ENCODE measurements around the gene RABGAP1L. TPM values are rescaled to one million over a fixed set of nuclear protein-coding genes. Genes with fewer than 3 reads are reported as not detected.

Gene RABGAP1L
- total RNA-seq, 4 donors from 2014 or later: 42.4 to 74.5 (median 49.1) TPM

- 50 to 56% methylated on average over 2 of the region's 2 CpGs for WGBS, 2 donors
- H3K9me3 ChIP-seq: no peaks in the 10 kb centered on the region
Observed at GRCh38 chr1:174746024-174746808, 586.9 kb downstream of the RABGAP1L start.

GRCh38 chr1:174747613-174748012, 588.3 kb downstream of the RABGAP1L start:
- H3K9me3 ChIP-seq: no peaks in the 10 kb centered on the region
- TF ChIP-seq EP300 (IDR thresholded peaks at IDR 0.05) (no peak), POLR2A (IDR thresholded peaks at IDR 0.05) (no peak)
- TF ChIP-seq, protein P1, sequence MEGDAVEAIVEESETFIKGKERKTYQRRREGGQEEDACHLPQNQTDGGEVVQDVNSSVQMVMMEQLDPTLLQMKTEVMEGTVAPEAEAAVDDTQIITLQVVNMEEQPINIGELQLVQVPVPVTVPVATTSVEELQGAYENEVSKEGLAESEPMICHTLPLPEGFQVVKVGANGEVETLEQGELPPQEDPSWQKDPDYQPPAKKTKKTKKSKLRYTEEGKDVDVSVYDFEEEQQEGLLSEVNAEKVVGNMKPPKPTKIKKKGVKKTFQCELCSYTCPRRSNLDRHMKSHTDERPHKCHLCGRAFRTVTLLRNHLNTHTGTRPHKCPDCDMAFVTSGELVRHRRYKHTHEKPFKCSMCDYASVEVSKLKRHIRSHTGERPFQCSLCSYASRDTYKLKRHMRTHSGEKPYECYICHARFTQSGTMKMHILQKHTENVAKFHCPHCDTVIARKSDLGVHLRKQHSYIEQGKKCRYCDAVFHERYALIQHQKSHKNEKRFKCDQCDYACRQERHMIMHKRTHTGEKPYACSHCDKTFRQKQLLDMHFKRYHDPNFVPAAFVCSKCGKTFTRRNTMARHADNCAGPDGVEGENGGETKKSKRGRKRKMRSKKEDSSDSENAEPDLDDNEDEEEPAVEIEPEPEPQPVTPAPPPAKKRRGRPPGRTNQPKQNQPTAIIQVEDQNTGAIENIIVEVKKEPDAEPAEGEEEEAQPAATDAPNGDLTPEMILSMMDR (IDR thresholded peaks at IDR 0.05): no peak
- no peaks in the 10 kb centered on the region for H3K27me3 ChIP-seq
- H3K4me1 ChIP-seq: no peaks in the 10 kb centered on the region
- no peak for DNase-seq (ENCODE audit: low spot score in 2 of 2)
- H3K4me3 ChIP-seq: no peak overlapping the region
- no peaks in the 10 kb centered on the region for H3K36me3 ChIP-seq
- H3K27ac ChIP-seq: no peak overlapping the region

More at GRCh38 chr1:174746024-174746808, 586.9 kb downstream of the RABGAP1L start:
- H3K4me3 ChIP-seq: no peak overlapping the region
- no peaks in the 10 kb centered on the region for H3K27me3 ChIP-seq
- no peaks in the 10 kb centered on the region for H3K4me1 ChIP-seq
- no peaks in the 10 kb centered on the region for H3K36me3 ChIP-seq
- TF ChIP-seq EP300 (IDR thresholded peaks at IDR 0.05): no peak
- TF ChIP-seq, protein P1 (IDR thresholded peaks at IDR 0.05): no peak
- no peak for TF ChIP-seq POLR2A (IDR thresholded peaks at IDR 0.05)
- H3K27ac ChIP-seq: no peak overlapping the region
- DNase-seq (ENCODE audit: low spot score in 2 of 2): no peak

DNA sequence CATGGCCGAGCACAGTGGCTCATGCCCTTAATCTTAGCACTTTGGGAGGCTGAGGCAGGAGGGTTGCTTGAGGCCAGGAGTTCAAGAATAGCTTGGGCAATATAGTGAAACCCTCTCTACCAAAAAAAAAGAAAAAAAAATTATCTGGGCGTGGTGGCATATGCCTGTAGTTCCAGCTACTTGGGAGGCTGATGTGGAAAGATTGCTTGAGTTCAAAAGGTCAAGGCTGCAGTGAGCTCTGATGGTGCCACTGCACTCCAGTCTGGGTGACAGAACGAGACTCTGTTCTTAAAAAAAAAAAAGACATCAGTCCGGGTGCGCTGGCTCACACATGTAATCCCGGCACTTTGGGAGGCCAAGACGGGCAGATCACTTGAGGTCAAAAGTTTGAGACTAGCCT, 589.3 kb downstream of the RABGAP1L start:
- DNase-seq (ENCODE audit: low spot score in 2 of 2): no peak
- no peaks in the 10 kb centered on the region for H3K4me1 ChIP-seq
- no peak overlapping the region for H3K27ac ChIP-seq
- no peaks in the 10 kb centered on the region for H3K27me3 ChIP-seq
- WGBS, 2 donors: 85 to 88% methylated on average over 7 of the region's 7 CpGs
- H3K4me3 ChIP-seq: no peak overlapping the region
- TF ChIP-seq, protein P1 (IDR thresholded peaks at IDR 0.05): no peak
- TF ChIP-seq EP300 (IDR thresholded peaks at IDR 0.05) (no peak), POLR2A (IDR thresholded peaks at IDR 0.05) (no peak)
- no peaks in the 10 kb centered on the region for H3K36me3 ChIP-seq
- H3K9me3 ChIP-seq: no peaks in the 10 kb centered on the region

- no peaks in the 10 kb centered on the region for H3K36me3 ChIP-seq
- no peaks in the 10 kb centered on the region for H3K4me1 ChIP-seq
- H3K9me3 ChIP-seq: no peaks in the 10 kb centered on the region
- no peak overlapping the region for H3K4me3 ChIP-seq
- TF ChIP-seq, protein P1 (IDR thresholded peaks at IDR 0.05): no peak
- no peak for TF ChIP-seq POLR2A (IDR thresholded peaks at IDR 0.05)
- TF ChIP-seq EP300 (IDR thresholded peaks at IDR 0.05): no peak
- WGBS, 2 donors: 86 to 90% methylated on average over 1 of the region's 1 CpG
- no peak for DNase-seq (ENCODE audit: low spot score in 2 of 2)
- H3K27ac ChIP-seq: no peak overlapping the region
- H3K27me3 ChIP-seq: no peaks in the 10 kb centered on the region
Observed at GRCh38 chr1:174753131-174753530, 593.8 kb downstream of the RABGAP1L start.

DNA sequence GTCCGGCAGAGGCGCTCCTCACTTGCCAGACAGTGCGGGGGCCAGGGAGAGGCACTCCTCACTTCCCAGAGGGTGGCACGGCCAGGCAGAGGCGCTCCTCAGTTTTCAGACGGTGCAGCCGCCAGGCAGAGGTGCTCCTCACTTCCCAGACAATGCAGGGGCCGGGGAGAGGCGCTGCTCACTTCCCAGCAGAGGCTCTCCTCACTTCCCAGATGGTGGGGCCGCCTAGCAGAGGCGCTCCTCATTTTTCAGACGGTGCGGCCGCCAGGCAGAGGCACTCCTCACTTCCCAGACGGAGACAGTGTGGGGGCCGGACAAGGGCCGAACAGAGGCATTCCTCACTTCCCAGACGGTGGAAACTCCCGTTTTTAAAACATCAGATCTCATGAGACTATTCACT, 602.0 kb downstream of the RABGAP1L start:
- Histone ChIP-seq H3K4me3 (no peak overlapping the region), H3K36me3 (no peaks in the 10 kb centered on the region), H3K9me3 (no peaks in the 10 kb centered on the region), H3K4me1 (no peaks in the 10 kb centered on the region), H3K27ac (no peak overlapping the region), H3K27me3 (no peaks in the 10 kb centered on the region)
- WGBS, 2 donors: 79 to 87% methylated on average over 18 to 19 of the region's 19 CpGs
- TF ChIP-seq POLR2A (IDR thresholded peaks at IDR 0.05): no peak
- no peak for TF ChIP-seq EP300 (IDR thresholded peaks at IDR 0.05)
- TF ChIP-seq, protein P1 (IDR thresholded peaks at IDR 0.05): no peak
- DNase-seq (ENCODE audit: low spot score in 2 of 2): no peak
